PC-9 (cell line): ENCODE data around the gene UGT1A3.
"Not testable (repeated sequence)": the region's sequence is repeated elsewhere in the genome, so short reads cannot be mapped to it uniquely, and the experiment has no call there.

Source experiments
- EZH2 ChIP-seq: fragments of 200-600 bp; sonication (generic); IDR thresholded peaks from 2 replicates; pipeline ENCODE4 v1.8.0; 2017; ENCODE audit warnings: antibody characterized with exemption, low read depth
- TF ChIP-seq, protein P1 (sequence below): fragments of 200-600 bp; sonication (generic); conservative IDR thresholded peaks from 2 replicates; pipeline ENCODE4 v1.6.1; 2017; ENCODE audit warnings: mixed run types, antibody characterized with exemption, mild to moderate bottlenecking, moderate library complexity

DNA sequence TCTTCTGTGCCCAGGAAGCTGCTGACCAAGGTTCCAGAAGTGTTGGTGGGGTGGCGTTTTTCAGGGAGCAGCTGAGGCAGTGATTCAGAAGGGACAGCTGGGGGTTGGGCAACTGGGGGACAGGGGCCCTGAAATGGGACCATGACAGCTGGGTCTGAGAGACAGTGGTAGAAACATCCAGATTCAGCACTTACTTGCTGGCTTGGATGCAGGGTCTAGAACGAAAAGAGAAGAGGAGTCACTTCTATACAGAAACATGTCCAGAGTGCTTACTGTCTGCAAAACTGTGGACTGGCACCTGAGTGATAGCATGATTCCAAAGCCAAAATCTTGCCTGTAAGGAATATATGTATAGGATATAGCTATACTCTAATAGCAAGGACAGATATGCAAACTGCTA, 17.0 kb downstream of the UGT1A3 start:
- TF ChIP-seq, protein P1, sequence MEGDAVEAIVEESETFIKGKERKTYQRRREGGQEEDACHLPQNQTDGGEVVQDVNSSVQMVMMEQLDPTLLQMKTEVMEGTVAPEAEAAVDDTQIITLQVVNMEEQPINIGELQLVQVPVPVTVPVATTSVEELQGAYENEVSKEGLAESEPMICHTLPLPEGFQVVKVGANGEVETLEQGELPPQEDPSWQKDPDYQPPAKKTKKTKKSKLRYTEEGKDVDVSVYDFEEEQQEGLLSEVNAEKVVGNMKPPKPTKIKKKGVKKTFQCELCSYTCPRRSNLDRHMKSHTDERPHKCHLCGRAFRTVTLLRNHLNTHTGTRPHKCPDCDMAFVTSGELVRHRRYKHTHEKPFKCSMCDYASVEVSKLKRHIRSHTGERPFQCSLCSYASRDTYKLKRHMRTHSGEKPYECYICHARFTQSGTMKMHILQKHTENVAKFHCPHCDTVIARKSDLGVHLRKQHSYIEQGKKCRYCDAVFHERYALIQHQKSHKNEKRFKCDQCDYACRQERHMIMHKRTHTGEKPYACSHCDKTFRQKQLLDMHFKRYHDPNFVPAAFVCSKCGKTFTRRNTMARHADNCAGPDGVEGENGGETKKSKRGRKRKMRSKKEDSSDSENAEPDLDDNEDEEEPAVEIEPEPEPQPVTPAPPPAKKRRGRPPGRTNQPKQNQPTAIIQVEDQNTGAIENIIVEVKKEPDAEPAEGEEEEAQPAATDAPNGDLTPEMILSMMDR = not testable (repeated sequence)
- not testable (repeated sequence) for TF ChIP-seq EZH2
